HL-60/S4 treated with retinoic acid at 250 ng/mL for 4 days and 3 days (cell line): ENCODE measurements around the gene CCSAP.
"Not testable (repeated sequence)": the region's sequence is repeated elsewhere in the genome, so short reads cannot be mapped to it uniquely, and the experiment has no call there.

ENCODE experiments used
- in situ Hi-C: fragments of 300-500 bp; cut with MboI; formaldehyde crosslinking; loops from 2 replicates; pipeline ENCODE4 v1.7.0; 2022; ENCODE audit warnings: low sequenced_read_pairs

Gene CCSAP

GRCh38 chr1:229342656-229343569, at the start of gene CCSAP:
TSS of gene CCSAP (minus strand) at chr1:229343047. CDS start at chr1:229342465, 582 bp downstream.
- in situ Hi-C loops, result no loop called here

DNA sequence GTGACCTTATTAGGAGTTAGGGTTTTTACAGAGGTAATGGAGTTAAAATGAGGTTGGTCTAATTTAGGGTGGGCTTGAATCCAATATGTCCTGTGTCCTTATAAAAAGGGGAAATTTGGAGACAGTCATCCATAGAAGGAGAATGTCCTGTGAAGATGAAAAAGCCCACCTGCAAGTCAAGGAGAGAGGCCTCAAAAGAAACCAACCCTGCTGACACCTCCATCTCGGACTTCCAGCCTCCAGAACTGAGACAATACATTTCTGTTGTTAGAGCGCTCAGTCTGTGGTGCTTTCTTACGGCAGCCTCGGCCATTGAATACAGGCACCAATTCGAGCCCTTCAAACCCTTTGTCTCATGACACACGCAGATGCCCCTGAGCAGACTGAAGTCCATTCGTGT, 47.3 kb upstream of the CCSAP start:
- in situ Hi-C loops, result no loop called here

GRCh38 chr1:229388897-229389580, 46.2 kb upstream of the CCSAP start:
- in situ Hi-C loops, result no loop called here

DNA sequence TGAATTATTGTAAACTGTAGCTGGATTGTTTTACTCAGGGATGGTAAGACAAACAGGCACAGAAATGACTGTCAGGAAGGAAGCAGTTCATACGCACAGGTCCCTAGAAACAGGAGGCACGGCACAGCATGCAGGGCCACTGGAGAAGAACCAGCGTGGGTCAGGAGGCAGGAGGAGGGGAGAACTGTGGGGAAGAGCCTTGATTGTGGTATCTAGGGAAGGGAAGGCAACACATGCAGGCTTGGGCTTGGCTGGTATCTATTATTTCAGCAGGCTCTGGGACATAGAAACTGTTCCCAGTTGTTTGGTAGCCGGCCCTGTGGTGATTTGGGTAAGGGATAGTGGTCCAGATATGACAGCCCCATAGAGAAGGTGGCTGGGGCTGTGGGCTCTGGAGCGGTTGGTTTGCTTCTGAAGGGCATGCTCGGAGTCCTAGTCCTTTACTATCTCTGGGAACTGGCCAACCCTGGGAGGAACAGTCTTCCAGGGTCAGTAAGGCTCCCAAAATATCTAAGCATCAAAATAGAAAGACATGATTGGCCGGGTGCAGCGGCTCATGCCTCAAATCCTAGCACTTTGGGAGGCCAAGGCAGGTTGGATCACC, 43.1 kb upstream of the CCSAP start:
- in situ Hi-C loops, result no loop called here

GRCh38 chr1:229384822-229385221, 42.0 kb upstream of the CCSAP start:
- in situ Hi-C loops, result no loop called here

DNA sequence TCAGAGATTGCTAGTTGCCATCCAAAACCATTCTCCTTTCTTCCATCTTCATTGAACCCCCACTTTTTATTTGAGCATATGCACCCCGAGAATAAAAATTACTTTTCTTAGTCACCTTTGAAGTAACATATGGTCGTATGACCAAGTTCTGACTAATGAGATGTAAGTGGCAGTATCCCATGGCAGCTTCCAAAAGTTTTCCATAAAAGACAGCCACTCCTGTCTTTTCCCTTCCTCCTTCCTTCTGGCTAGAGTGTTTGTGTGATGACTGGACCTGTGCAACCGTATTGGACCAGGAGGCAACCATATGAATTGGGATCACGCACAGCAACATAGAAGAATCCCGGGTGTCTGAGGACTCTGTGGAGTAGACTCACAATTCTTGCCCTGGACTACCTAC, 41.1 kb upstream of the CCSAP start:
- in situ Hi-C loops, result no loop called here

DNA sequence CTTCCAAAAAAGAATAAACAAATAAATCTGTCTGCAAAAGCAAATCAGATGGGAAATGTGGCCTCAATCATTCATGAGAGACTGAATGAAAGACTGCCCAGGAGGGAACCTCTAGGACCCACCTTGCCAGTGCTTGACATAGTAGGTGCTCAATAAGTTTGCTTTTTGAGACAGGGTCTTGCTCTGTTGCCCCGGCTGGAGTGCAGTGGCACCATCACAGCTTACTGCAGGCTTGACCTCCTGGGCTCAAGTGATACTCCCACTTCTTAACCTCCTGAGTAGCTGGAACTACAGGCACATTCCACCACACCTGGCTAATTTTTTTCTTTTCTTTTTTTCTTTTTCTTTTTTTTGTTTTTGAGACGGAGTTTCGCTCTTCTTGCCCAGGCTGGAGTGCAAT, 40.3 kb upstream of the CCSAP start:
- in situ Hi-C loops, result no loop called here

GRCh38 chr1:229381234-229381633, 38.4 kb upstream of the CCSAP start:
- in situ Hi-C loops, result no loop called here

- in situ Hi-C loops, result no loop called here
Measured at GRCh38 chr1:229380536-229381160, 37.8 kb upstream of the CCSAP start.

- in situ Hi-C loops, result no loop called here
Measured at GRCh38 chr1:229379846-229380245, 37.0 kb upstream of the CCSAP start.

DNA sequence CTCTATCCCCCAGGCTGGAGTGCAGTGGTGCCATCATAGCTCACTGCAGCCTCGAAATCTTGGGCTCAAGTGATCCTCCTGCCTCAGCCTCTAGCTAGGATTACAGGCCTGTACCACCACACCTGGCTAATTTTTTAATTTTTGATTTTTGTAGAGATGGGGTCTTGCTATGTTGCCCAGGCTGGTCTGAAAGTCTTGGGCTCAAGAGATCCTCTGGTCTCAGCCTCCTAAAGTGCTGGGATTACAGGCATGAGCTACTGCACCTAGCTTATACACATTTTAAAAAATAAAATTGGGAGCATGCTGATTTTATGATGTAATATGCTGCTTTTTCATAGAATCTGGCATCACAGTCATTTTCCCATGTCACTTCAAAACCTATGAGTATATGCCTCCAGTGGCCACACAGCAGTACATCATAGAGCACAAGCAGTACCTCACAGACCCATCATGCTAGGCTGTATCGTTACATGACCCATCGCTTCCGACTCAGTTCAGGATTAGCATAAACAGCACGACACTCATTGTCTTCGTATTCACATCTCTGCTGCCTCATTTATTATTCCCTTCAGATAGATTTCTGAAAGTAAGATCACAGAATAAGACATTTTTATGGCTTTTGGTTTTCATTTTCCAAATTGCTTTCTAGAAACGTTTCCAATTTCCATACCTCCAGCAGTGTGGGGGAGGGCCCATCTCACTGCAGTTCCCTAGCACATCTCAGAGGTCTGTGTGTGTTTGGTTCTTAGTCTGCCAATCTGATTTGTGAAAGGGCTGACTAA, 35.9 kb upstream of the CCSAP start:
- in situ Hi-C loops, result no loop called here

- in situ Hi-C loops, result not testable (repeated sequence)
Measured at GRCh38 chr1:229378035-229378434, 35.2 kb upstream of the CCSAP start.

DNA sequence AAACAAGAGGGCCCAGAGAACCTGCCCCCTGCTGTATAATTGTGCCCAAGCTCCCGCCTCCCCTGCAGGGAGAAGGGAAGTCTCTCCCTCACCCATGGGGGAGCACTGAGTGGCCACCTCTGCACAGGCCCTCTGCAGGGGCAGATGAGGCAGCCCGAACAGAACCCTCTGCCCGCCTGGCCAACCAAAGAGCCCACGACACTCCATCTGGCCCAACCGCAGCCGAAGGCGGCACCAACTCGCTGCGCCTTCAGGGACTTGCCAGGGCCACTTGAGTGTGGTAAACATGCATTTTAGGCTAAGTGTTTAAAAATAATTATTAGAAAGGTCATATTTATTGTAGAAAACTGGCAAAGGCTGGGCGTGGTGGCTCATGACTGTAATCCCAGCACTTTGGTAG, 34.6 kb upstream of the CCSAP start:
- in situ Hi-C loops, result no loop called here

GRCh38 chr1:229376521-229376920, 33.7 kb upstream of the CCSAP start:
- in situ Hi-C loops, result no loop called here

DNA sequence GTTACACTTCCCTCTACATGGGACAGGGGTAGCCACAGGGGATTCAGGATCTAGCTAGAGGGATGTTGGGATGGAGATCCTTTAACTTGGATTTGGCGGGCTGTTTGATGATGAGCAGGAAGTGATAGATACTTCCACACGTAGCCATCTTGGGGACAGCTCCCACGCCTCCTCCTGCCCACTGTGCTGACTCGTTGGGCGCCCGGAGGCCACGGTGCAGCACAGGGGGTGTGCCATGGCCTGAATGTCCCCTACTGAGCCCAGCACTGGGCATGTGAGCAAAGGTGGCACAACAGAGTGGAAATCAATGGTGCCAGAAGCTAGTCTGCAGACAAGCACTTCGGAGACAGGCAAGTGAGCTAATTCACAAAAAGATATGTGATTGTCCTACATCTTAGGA, 31.6 kb upstream of the CCSAP start:
- in situ Hi-C loops, result no loop called here

GRCh38 chr1:229373395-229373794, 30.5 kb upstream of the CCSAP start:
- in situ Hi-C loops, result no loop called here

DNA sequence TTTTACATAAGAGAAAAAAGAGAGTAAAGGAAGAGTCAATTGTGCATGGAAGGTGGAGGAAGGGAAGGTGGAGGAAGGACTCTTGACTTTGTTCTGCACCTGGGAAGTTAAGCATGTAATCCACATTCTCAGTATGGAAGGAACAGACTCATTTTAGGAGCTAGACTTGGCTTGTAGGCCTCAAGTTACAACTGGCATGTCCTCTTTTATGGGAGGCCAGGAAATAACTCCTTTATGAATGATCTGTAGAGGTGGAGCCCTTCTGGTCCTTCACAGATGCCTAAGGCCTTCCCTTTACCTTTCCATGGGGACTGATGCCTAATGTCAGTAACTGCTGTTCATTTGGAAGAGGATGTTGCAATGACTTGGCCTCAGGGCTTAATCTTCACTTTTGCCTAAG, 29.4 kb upstream of the CCSAP start:
- in situ Hi-C loops, result no loop called here

DNA sequence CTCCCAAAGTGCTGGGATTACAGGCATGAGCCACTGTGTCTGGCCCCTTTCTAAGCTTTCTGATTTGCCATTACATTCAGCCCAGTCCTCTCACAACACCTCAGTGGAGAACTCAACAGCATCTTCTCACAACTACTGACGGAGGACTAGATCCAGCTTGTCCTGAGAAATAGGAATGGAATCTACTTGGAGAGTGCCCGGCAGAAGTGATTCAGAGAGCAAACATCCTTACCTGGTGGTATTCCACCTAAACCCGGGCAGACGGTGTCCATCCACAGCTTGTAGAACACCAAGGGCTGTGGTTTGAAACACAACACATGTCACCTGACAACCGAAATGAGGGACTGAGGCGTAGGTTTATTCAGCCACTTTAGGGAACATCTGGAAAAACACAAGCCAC, 28.8 kb upstream of the CCSAP start:
- in situ Hi-C loops, result no loop called here

DNA sequence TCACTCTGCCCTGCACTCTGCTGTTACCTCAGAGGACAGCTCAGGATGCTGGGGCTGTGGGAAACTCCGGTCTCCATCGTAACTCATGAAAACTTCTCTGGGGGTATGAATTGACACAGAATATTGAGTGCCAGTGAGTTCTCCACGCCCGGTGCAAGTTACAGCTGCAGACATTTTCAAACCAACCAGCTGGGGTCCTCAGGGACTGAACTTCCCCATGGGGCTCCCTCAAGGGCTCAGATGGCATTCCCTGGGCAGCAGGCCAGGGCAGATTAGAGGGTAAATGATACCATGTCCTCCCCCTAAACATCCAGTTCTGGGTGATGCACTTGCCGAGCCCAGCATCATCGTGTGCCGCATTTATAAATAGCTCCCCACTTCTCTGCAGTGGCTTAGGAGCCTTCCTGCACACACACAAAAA, 27.8 kb upstream of the CCSAP start:
- in situ Hi-C loops, result no loop called here

DNA sequence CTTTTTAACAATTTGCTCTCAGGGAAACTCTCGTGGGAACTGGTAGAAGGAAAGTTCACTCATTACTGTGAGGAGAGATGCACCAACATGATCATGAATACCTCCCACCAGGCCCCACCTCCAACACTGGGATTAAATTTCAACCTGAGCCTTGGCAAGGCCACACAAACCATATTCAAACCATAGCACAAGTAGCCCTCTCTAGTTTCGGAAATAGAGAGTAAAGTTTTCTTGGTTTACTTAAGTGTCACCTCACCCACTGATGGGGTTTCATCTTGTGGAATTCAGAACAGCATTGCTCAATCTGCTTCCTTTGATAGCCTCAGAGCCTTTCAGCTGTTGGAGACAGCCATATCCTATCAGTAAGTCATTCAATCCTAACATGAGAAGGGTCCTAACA, 25.5 kb upstream of the CCSAP start:
- in situ Hi-C loops, result no loop called here

- in situ Hi-C loops, result no loop called here
Measured at GRCh38 chr1:229365569-229365968, 22.7 kb upstream of the CCSAP start.
